Upper lobe of left lung (tissue), 6 donors: ENCODE results near the gene GLI1. TPM values are rescaled to one million over a fixed set of nuclear protein-coding genes. Genes with fewer than 3 reads are reported as not detected.

Source experiments
- ATAC-seq, 2 donors: fragments of 200-7000 bp; cut with Tn5 transposase; one replicate each; pipeline ENCODE4 v1.9.1; 2022; ENCODE audit warnings: mild to moderate bottlenecking in 2 of 2, moderate library complexity in 2 of 2; ENCODE audit not compliant: low FRiP score in 2 of 2
- DNase-seq, 2 donors: peaks; one replicate each; pipeline ENCODE4 v3.0.0-alpha.2; 2019 to 2020
- H3K27ac ChIP-seq, 4 donors: fragments of 200-600 bp; sonication (generic); one replicate each; pipeline ENCODE4 v1.5.1; 2016 to 2019
- H3K27me3 ChIP-seq, 4 donors: fragments of 200-600 bp; sonication (generic); one replicate each; pipeline ENCODE4 v1.5.1; 2017 to 2019
- H3K36me3 ChIP-seq, 4 donors: fragments of 200-600 bp; sonication (generic); one replicate each; pipeline ENCODE4 v1.5.1; 2016 to 2019
- H3K4me1 ChIP-seq, 4 donors: fragments of 200-600 bp; sonication (generic); one replicate each; pipeline ENCODE4 v1.5.1; 2018 to 2019
- H3K4me3 ChIP-seq, 4 donors: fragments of 200-600 bp; sonication (generic); one replicate each; pipeline ENCODE4 v1.5.1; 2017 to 2019; ENCODE audit warnings: mild to moderate bottlenecking in 2 of 4, moderate library complexity in 1 of 4
- H3K9me3 ChIP-seq, 4 donors: fragments of 200-600 bp; sonication (generic); one replicate each; pipeline ENCODE4 v1.5.1; 2018 to 2019
- EP300 ChIP-seq, 4 donors: sonication (generic); formaldehyde crosslinking; IDR thresholded peaks; one replicate each; pipeline ENCODE4 v1.5.1; 2017; ENCODE audit warnings: antibody characterized with exemption in 4 of 4, control low read depth in 2 of 4
- POLR2A ChIP-seq, 4 donors: fragments of 450-650 bp; IDR thresholded peaks; one replicate each; pipeline ENCODE4 v1.5.1; 2016 to 2017; ENCODE audit warnings: antibody characterized with exemption in 4 of 4, mild to moderate bottlenecking in 2 of 4
- POLR2AphosphoS5 ChIP-seq, 2 donors: sonication (generic); formaldehyde crosslinking; IDR thresholded peaks; one replicate each; pipeline ENCODE4 v1.5.1; 2017; ENCODE audit warnings: antibody characterized with exemption in 2 of 2
- WGBS, 2 donors: methylation state at CpG; one replicate each; pipeline ENCODE4 v1.1.5; 2017 to 2018; 5-methylcytosine and 5-hydroxymethylcytosine counted together
- total RNA-seq, 6 donors: library from RNA; depleted of rRNA in 4 of 6; stranded (reverse); fragments of >200 nt in 4 of 6; gene quantifications; one replicate each; pipeline versions ENCODE4 v1.1.0 to v1.2.1, GENCODE V29; 2016 to 2021
- TF ChIP-seq, protein P1 (sequence below), 6 experiments: fragments of 450-650 bp in 4 of 6; fragments of 200-600 bp in 2 of 6; sonication (generic) in 2 of 6; IDR thresholded peaks; one replicate each; pipeline ENCODE4 v1.5.1; 2016 to 2019; ENCODE audit warnings: antibody characterized with exemption in 6 of 6
- donor health status: DM: no; HTN: no; CAD: no; lungs with moderate emphysema.
- donor health status: DM: no; HTN: yes; CAD: no; lungs with severe emphysema.

Gene GLI1
- total RNA-seq, 6 donors from 2014 or later, result 0.69 to 3.0 (median 1.5) TPM; not detected in 2

DNA sequence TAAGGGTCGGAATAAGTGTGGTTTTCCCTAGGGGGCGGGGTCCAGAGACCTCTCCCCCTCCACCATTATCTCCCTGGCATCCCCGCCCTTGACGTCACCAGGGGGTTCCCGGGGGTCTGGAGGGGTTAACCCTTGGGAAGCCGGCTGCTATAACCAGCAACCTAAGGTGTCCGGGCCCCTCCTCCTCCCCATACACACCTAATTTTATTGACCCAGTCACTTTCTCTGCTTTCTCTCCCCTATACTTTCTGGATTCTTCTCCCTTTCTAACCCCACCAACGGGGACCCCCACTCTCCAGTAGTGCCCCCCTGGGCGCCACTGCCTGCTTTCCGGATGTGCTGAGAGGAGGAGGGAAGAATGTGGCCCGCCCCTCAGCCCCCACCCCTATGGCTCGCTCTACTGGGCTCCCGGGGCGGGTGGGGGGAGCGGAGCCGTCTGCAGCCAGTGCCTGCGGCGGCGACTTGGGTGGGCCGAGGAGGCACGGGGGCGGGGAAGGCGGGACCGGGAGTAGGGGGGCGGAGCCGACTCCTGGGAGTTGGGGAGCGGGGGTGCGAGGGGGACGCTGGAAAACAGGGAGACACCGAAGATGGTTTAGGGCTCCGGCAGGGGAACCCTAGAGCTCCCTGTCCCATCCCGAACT, 1.8 kb downstream of the GLI1 start:
- Histone ChIP-seq H3K36me3 (no peaks in the 10 kb centered on the region), H3K27me3 (peaks cover 0 to 9% (median 4%) of the 10 kb centered on the region in 4 donors), H3K4me1 (peaks cover 33 to 45% (median 35%) of the 10 kb centered on the region in 4 donors), H3K9me3 (no peaks in the 10 kb centered on the region), H3K4me3 (peak overlapping the region; percentile 54 to 79 (median 71)), H3K27ac (peak overlapping the region in 2 of 4 donors; percentile 68 to 86)
- DNase-seq, result peak; percentile 71 to 90
- peak; percentile 19 to 63 for ATAC-seq
- WGBS, 2 donors, result 1% methylated on average over 14 to 22 of the region's 32 CpGs
- TF ChIP-seq EP300 (IDR thresholded peaks at IDR 0.05), result no peak
- no peak for TF ChIP-seq POLR2AphosphoS5 (IDR thresholded peaks at IDR 0.05)
- TF ChIP-seq, protein P1, sequence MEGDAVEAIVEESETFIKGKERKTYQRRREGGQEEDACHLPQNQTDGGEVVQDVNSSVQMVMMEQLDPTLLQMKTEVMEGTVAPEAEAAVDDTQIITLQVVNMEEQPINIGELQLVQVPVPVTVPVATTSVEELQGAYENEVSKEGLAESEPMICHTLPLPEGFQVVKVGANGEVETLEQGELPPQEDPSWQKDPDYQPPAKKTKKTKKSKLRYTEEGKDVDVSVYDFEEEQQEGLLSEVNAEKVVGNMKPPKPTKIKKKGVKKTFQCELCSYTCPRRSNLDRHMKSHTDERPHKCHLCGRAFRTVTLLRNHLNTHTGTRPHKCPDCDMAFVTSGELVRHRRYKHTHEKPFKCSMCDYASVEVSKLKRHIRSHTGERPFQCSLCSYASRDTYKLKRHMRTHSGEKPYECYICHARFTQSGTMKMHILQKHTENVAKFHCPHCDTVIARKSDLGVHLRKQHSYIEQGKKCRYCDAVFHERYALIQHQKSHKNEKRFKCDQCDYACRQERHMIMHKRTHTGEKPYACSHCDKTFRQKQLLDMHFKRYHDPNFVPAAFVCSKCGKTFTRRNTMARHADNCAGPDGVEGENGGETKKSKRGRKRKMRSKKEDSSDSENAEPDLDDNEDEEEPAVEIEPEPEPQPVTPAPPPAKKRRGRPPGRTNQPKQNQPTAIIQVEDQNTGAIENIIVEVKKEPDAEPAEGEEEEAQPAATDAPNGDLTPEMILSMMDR (IDR thresholded peaks at IDR 0.05), result no peak
- TF ChIP-seq POLR2A (IDR thresholded peaks at IDR 0.05), result no peak

GRCh38 chr12:57461917-57462250, 2.3 kb downstream of the GLI1 start:
- DNase-seq (no peak), ATAC-seq (peak in 1 of 2 donors; percentile 4)
- peak overlapping the region; percentile 54 to 79 (median 71) for H3K4me3 ChIP-seq
- H3K27ac ChIP-seq, result peak overlapping the region; percentile 53 to 86 (median 70)
- H3K27me3 ChIP-seq, result peaks cover 0 to 9% (median 4%) of the 10 kb centered on the region in 4 donors
- H3K4me1 ChIP-seq, result peaks cover 33 to 45% (median 35%) of the 10 kb centered on the region in 4 donors
- TF ChIP-seq EP300 (IDR thresholded peaks at IDR 0.05), result no peak
- no peak for TF ChIP-seq POLR2AphosphoS5 (IDR thresholded peaks at IDR 0.05)
- no peak for TF ChIP-seq POLR2A (IDR thresholded peaks at IDR 0.05)
- TF ChIP-seq, protein P1 (IDR thresholded peaks at IDR 0.05), result no peak
- no peaks in the 10 kb centered on the region for H3K36me3 ChIP-seq
- H3K9me3 ChIP-seq, result no peaks in the 10 kb centered on the region
- WGBS, 2 donors, result 0 to 2% methylated on average over 6 to 9 of the region's 9 CpGs

GRCh38 chr12:57462251-57462911, 2.8 kb downstream of the GLI1 start:
- 0 to 1% methylated on average over 5 to 28 of the region's 28 CpGs for WGBS, 2 donors
- TF ChIP-seq, protein P1 (IDR thresholded peaks at IDR 0.05), result peak; percentile 89 to 96 (median 92)
- TF ChIP-seq POLR2AphosphoS5 (IDR thresholded peaks at IDR 0.05) (peak in 1 of 2 donors; percentile 24), POLR2A (IDR thresholded peaks at IDR 0.05) (peak in 1 of 4 donors; percentile 10), EP300 (IDR thresholded peaks at IDR 0.05) (no peak)
- peaks cover 0 to 9% (median 4%) of the 10 kb centered on the region in 4 donors for H3K27me3 ChIP-seq
- no peaks in the 10 kb centered on the region for H3K36me3 ChIP-seq
- ATAC-seq (peak; percentile 80 to 92), DNase-seq (peak; percentile 90 to 93)
- H3K27ac ChIP-seq, result peak overlapping the region; percentile 53 to 86 (median 70)
- H3K9me3 ChIP-seq, result no peaks in the 10 kb centered on the region
- H3K4me1 ChIP-seq, result peaks cover 33 to 45% (median 35%) of the 10 kb centered on the region in 4 donors
- H3K4me3 ChIP-seq, result peak overlapping the region; percentile 54 to 79 (median 71)

DNA sequence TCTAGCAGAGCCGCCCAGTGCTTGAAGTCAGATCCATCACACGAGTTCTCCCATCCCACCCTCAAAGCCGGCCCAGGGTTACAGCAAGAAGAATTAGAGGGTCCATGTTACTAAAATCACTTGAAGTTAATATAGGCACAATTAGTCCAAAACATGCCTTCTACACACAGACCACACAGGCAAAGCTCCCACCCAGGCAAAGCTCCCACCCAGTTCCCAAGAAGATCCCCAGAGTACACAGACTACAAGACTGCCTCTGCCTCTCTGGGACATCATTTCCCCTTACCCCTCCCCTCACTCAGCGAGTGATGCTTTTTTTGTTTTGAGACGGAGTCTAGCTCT, 3.3 kb downstream of the GLI1 start:
- Histone ChIP-seq H3K27ac (peak overlapping the region; percentile 53 to 86 (median 70)), H3K27me3 (peaks cover 0 to 9% (median 4%) of the 10 kb centered on the region in 4 donors), H3K4me1 (peaks cover 33 to 45% (median 35%) of the 10 kb centered on the region in 4 donors), H3K4me3 (peak overlapping the region in 2 of 4 donors; percentile 65 to 79), H3K36me3 (no peaks in the 10 kb centered on the region), H3K9me3 (no peaks in the 10 kb centered on the region)
- DNase-seq (no peak), ATAC-seq (no peak)
- TF ChIP-seq POLR2AphosphoS5 (IDR thresholded peaks at IDR 0.05), result no peak
- TF ChIP-seq EP300 (IDR thresholded peaks at IDR 0.05), result no peak
- TF ChIP-seq, protein P1 (IDR thresholded peaks at IDR 0.05), result no peak
- no peak for TF ChIP-seq POLR2A (IDR thresholded peaks at IDR 0.05)
- WGBS, 2 donors, result 26 to 35% methylated on average over 4 to 5 of the region's 5 CpGs
